ENCODE data around the gene NCF4.

GRCh38 chr22:36816339-36816635, 44.5 kb upstream of the NCF4 start:
- no peak for TF ChIP-seq EZH2 (IDR thresholded peaks at IDR 0.05; ENCODE audit: borderline replicate concordance, low read length)
- no peak for TF ChIP-seq CTCF (conservative IDR thresholded peaks at IDR 0.05 in 1 of 2, IDR thresholded peaks at IDR 0.05 in 1 of 2; ENCODE audit: extremely low read depth in 1 of 2, insufficient read depth in 1 of 2, low read depth in 1 of 2, low read length in 2 of 2)

Data from mammary epithelial cell (primary cell).